Effector memory CD4-positive, alpha-beta T cell (primary cell): ENCODE data around the gene CALHM5.

Experiments
- DNase-seq, 3 donors: peaks; one replicate each; pipeline ENCODE4 v3.0.0-alpha.2; 2020
- H3K27ac ChIP-seq: 2 replicates; pipeline ENCODE4 v1.7.0; 2013; ENCODE audit warnings: mild to moderate bottlenecking, low read length, moderate library complexity; ENCODE audit not compliant: insufficient read depth, poor library complexity, severe bottlenecking
- H3K27me3 ChIP-seq: replicated peaks from 2 replicates; pipeline ENCODE4 v1.7.0; 2013; ENCODE audit warnings: mild to moderate bottlenecking, low read length; ENCODE audit not compliant: insufficient read depth, control insufficient read depth, poor library complexity, severe bottlenecking
- H3K36me3 ChIP-seq: 2 replicates; pipeline ENCODE4 v1.7.0; 2013; ENCODE audit warnings: mild to moderate bottlenecking, low read length, moderate library complexity; ENCODE audit not compliant: control insufficient read depth, insufficient read depth
- H3K4me1 ChIP-seq: 2 replicates; pipeline ENCODE4 v1.7.0; 2013; ENCODE audit warnings: low read length, mild to moderate bottlenecking; ENCODE audit not compliant: control insufficient read depth, insufficient read depth, poor library complexity, severe bottlenecking
- H3K4me3 ChIP-seq: 2 replicates; pipeline ENCODE4 v1.7.0; 2013; ENCODE audit warnings: low read length, low read depth, mild to moderate bottlenecking; ENCODE audit not compliant: insufficient read depth, poor library complexity, severe bottlenecking
- H3K9me3 ChIP-seq: 2 replicates; pipeline ENCODE4 v1.7.0; 2013; ENCODE audit warnings: mild to moderate bottlenecking, low read length, moderate library complexity; ENCODE audit not compliant: control insufficient read depth

The CALHM5 gene

DNA sequence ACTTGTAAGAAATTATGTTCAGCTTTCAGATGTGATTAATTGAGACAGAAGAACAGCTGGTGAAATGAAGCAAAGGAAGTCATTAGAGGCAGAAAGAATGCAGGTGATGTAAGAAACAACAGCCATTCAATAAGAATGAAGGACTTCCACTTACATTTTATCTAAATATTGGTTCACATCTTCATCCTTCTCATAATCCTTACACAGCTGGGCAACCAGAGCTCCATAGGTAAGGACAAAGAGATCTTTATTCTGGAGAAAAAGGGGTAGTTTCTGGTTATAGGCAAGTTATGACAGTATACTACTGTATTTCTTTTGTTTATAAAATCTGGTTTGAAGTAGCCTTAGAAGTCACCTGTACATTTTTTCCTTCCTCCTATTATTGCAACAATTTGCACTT is 31.7 kb downstream of the CALHM5 start:
- no peaks in the 10 kb centered on the region for H3K9me3 ChIP-seq

DNA sequence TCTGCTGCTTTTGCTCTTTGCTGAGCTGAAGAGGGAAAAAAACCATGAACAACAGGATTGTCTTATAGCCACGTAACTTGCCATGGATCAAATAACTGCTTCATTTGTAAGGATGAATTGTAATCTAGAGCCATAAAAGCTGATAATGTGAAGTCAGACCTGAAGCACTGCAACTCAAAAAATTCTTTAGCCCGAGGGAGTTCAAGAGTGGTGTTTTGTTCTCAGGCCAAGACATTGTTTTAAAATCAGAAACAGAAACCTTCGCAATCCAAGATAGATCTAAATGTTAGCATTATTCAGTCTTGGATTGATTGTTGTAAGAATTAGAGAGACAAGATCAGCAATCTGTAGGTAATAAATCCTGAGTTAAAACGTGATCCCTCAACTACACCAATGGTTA is 34.2 kb downstream of the CALHM5 start, which contains the start of gene TRAPPC3L:
Gene TRAPPC3L (minus strand): TSS at position 34 of the 400 bp plus-strand sequence. CDS start 170 bp downstream, outside the sequence.
- H3K4me1 ChIP-seq, result no peaks in the 10 kb centered on the region
- DNase-seq, result no peak
- H3K27me3 ChIP-seq, result no peaks in the 10 kb centered on the region
- H3K4me3 ChIP-seq, result no peak within 1 kb of the TSS
- no peaks in the 10 kb centered on the region for H3K9me3 ChIP-seq
- no peaks in the 10 kb centered on the region for H3K36me3 ChIP-seq
- H3K27ac ChIP-seq, result no peak within 1 kb of the TSS

More for the DNA sequence above, 31.7 kb downstream of the CALHM5 start:
- Histone ChIP-seq H3K27me3 (no peaks in the 10 kb centered on the region), H3K4me3 (no peak overlapping the region), H3K27ac (no peak overlapping the region), H3K4me1 (no peaks in the 10 kb centered on the region), H3K36me3 (no peaks in the 10 kb centered on the region)
- DNase-seq, result no peak

DNA sequence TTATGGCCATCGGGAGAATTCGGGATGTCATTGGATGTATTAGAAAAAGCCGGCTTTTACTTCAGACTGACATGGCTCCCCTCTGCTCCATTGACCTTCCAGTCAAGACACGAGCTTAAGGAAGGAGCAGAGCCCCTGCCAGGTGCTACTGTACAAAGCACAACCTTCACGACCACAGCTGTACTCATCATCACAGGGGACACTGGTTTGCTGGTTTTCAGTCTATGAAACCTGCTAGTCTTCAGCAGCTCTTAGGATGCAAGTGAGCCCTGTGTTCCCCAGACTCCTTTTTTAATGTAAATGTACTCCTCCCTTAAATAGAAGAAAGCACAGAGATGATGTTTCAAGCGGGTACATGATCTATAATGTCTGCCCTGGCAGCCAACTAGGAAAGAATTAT is 35.9 kb downstream of the CALHM5 start:
- H3K4me3 ChIP-seq, result no peak overlapping the region
- no peak for DNase-seq

DNA sequence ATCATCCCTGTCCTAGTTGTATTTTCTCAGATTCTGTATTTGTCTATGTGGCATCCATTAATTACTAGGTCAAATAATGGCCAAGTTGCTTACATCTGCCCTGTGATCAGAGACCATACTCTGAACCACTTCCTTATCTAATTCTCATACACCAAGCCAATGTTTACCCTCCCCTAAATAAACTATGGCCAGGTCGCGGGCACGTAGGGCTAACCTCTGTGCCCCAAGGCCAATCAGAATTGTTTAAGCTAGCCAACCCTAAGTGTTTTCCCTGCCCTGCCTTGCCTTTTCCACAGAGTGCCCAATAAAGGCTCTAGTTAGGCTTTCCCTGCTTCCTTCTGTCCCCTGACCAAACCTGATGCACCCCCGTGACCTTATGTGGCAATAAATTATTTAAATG is 39.4 kb downstream of the CALHM5 start:
- DNase-seq, result no peak
- H3K4me3 ChIP-seq, result no peak overlapping the region
- H3K27me3 ChIP-seq, result no peaks in the 10 kb centered on the region
- no peak overlapping the region for H3K27ac ChIP-seq
- no peaks in the 10 kb centered on the region for H3K4me1 ChIP-seq
- H3K36me3 ChIP-seq, result no peaks in the 10 kb centered on the region
- no peaks in the 10 kb centered on the region for H3K9me3 ChIP-seq

More for the DNA sequence above, 35.9 kb downstream of the CALHM5 start:
- Histone ChIP-seq H3K4me1 (no peaks in the 10 kb centered on the region), H3K9me3 (no peaks in the 10 kb centered on the region), H3K36me3 (no peaks in the 10 kb centered on the region), H3K27ac (no peak overlapping the region), H3K27me3 (no peaks in the 10 kb centered on the region)

DNA sequence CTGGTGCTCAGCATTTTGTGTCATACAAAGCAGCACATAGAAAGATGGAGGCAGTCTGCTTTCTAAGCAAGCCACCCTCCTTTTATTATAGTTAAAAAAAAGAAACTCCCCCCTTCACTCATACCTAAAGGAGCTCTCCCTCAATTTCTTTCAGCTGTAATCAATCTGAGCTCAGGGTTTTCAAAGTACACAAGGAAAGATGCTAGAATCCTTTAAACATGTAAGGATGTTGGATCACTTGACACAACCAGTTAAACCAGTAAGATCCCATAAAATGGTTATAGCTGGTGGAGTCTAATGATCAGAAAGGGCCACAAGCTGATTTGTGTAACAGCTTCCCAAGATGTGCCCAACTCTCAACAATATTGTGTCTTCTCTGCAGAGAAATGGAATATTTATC is 42.0 kb downstream of the CALHM5 start, which contains the start of gene CALHM4:
Gene CALHM4 (plus strand): TSS at position 301 of the 400 bp plus-strand sequence. CDS start 43 bp downstream, at position 344.
- H3K36me3 ChIP-seq, result no peaks in the 10 kb centered on the region
- no peaks in the 10 kb centered on the region for H3K4me1 ChIP-seq
- no peaks in the 10 kb centered on the region for H3K9me3 ChIP-seq
- no peak within 1 kb of the TSS for H3K4me3 ChIP-seq
- no peak within 1 kb of the TSS for H3K27ac ChIP-seq
- H3K27me3 ChIP-seq, result no peaks in the 10 kb centered on the region
- no peak for DNase-seq

DNA sequence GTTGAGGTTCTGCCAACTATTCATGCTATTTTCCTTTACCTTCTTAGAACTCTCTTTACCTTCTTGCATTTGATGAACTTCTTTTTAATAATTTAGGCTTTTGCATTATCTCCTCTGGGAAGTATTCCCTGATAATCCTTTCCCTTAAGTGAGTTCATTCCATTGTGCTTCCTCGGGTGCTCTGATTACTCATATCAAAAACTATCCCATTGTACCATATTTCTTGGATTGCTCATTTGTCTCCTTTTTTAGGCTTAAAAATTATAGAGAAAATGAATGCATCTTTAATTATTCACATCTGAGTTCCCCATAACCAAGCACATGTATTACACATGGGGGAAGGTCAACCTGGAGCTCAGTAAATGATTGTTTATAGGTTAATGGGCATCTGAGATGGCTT is 44.6 kb downstream of the CALHM5 start:
- Histone ChIP-seq H3K9me3 (no peaks in the 10 kb centered on the region), H3K4me1 (no peaks in the 10 kb centered on the region), H3K27me3 (no peaks in the 10 kb centered on the region), H3K27ac (no peak overlapping the region), H3K36me3 (no peaks in the 10 kb centered on the region), H3K4me3 (no peak overlapping the region)
- no peak for DNase-seq

DNA sequence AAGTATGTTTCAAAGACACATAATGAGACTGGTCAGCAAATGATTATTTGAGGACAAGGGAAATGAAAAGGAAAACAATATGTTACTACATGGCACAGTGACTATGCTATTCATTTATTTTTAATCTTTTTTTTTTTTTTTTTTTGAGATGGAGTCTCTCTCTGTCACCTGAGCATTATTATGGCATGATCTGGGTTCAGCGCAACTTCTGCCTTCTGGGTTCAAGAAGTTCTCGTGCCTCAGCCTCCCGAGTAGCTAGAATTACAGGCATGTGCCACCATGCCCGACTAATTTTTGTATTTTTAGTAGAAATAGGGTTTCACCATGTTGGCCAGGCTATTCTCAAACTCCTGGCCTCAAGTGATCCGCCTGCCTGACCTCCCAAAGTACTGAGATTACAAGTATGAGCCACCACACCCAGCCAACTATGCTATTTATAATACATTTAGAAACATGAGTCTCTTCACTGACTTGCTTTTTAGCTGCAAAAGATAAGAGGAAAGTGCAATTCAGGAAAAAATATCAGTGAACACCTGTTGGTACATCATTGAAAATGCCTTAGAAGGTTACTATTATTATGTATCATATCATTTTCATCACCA is 45.5 kb downstream of the CALHM5 start:
- no peak for DNase-seq
- Histone ChIP-seq H3K9me3 (no peaks in the 10 kb centered on the region), H3K4me1 (no peaks in the 10 kb centered on the region), H3K27ac (no peak overlapping the region), H3K4me3 (no peak overlapping the region), H3K36me3 (no peaks in the 10 kb centered on the region), H3K27me3 (no peaks in the 10 kb centered on the region)

DNA sequence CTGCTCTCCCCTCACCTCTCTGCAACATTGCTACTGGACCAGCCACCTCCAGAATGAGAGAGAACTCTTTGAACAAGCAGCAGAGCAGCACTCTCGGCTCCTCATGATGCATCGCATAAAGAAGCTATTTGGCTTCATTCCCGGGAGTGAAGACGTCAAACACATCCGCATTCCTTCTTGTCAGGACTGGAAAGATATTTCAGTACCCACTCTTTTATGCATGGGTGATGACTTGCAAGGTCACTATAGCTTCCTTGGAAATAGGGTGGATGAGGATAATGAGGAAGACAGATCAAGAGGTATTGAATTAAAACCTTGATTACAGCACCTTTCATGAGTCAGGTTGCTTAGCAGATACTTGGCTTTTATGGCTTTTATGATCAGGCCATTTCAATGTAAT is 46.5 kb downstream of the CALHM5 start:
- no peaks in the 10 kb centered on the region for H3K4me1 ChIP-seq
- H3K27ac ChIP-seq, result no peak overlapping the region

DNA sequence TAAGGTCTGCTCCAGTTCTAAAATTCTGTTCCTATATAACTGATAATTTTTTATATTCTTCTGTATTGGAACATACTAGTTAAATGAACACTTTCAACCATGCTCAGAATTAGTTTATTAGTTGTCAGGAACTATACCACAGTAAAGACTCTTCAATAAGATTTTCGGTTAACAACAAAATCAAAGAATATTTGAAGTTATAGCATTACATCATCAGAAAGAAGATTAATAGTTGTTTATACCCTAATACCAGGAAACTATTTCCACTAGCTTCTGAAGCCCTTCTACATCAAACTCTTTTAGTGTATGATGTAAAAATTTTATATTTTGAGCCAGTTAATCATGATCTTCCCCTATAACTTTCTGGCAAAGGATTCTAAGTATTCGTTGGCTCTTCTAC is 48.7 kb downstream of the CALHM5 start:
- DNase-seq, result no peak
- no peak overlapping the region for H3K4me3 ChIP-seq
- H3K4me1 ChIP-seq, result no peaks in the 10 kb centered on the region
- H3K27me3 ChIP-seq, result no peaks in the 10 kb centered on the region
- H3K27ac ChIP-seq, result no peak overlapping the region
- H3K36me3 ChIP-seq, result no peaks in the 10 kb centered on the region
- H3K9me3 ChIP-seq, result no peaks in the 10 kb centered on the region

More for the DNA sequence above, 46.5 kb downstream of the CALHM5 start:
- Histone ChIP-seq H3K27me3 (no peaks in the 10 kb centered on the region), H3K36me3 (no peaks in the 10 kb centered on the region), H3K9me3 (no peaks in the 10 kb centered on the region), H3K4me3 (no peak overlapping the region)
- no peak for DNase-seq

DNA sequence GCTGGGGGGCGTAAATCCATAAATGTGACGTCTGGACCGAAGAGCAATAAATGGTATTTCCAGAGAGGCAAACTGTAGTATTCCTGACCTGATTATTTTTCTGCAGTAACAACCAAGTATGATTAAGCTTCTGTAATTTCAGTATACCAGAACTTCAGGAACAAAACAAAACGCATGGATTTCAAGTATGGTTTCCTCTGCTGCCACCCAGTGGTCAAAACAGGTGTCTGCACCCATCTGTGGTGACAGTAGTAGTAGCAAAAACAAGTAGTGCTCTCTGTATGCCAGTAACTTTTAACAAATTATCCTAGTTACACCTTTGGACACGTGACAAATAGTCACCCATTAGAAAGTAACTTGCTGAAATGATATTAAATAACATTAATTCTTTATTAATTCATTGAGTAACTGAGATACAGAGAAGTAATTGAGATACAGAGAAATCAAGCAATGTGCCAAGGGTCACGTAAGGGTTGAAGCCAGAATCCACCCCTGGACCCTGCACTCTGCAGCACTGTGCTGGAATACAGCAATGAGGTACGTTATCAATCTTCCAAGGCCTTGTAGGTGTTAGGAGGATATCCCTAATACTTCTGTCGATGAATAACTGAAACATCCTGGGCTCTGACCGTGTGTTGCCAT is 50.1 kb downstream of the CALHM5 start:
- no peak overlapping the region for H3K27ac ChIP-seq
- no peaks in the 10 kb centered on the region for H3K4me1 ChIP-seq
- peak; percentile 34 to 52 (median 34) for DNase-seq
- no peaks in the 10 kb centered on the region for H3K27me3 ChIP-seq
- H3K36me3 ChIP-seq, result no peaks in the 10 kb centered on the region
- H3K9me3 ChIP-seq, result no peaks in the 10 kb centered on the region
- H3K4me3 ChIP-seq, result no peak overlapping the region
